Neural progenitor cell (in vitro differentiated cells): Measurements from ENCODE around the gene AREG.

Experiments
- CTCF ChIP-seq: fragments of 200-600 bp; sonication (generic); IDR thresholded peaks from 2 replicates; pipeline ENCODE4 v1.5.1; 2017; ENCODE audit warnings: antibody characterized with exemption, mild to moderate bottlenecking
- EZH2phosphoT487 ChIP-seq: fragments of 200-600 bp; sonication (generic); IDR thresholded peaks from 2 replicates; pipeline ENCODE4 v1.6.1; 2017; ENCODE audit warnings: antibody characterized with exemption

GRCh38 chr4:74460833-74461232 is 15.9 kb downstream of the AREG start:
- TF ChIP-seq CTCF, result no peak
- TF ChIP-seq EZH2phosphoT487, result no peak
